MCF 10A (cell line): ENCODE measurements around the gene ANKRD40. TPM values are rescaled to one million over a fixed set of nuclear protein-coding genes. Genes with fewer than 3 reads are reported as not detected.

Source experiments
- BruUV-seq: library from RNA; stranded (reverse); fragments of 400-500 nt; replicated peaks from 2 replicates; lab custom pipeline; 2021; lab: Mats Ljungman, UMichigan
- CTCF ChIA-PET: fragments of 300-600 bp; sonication (Branson Sonifier 250); formaldehyde crosslinking; extraction: SDS; loops from one replicate; lab custom pipeline; 2021; ENCODE audit warnings: antibody characterized with exemption, inconsistent platforms; lab: Yijun Ruan, JAX
- POLR2A ChIA-PET: fragments of 300-600, 350-650 bp; sonication (Branson Sonifier 250); formaldehyde crosslinking; extraction: SDS; loops from one replicate; lab custom pipeline; 2020; ENCODE audit warnings: antibody characterized with exemption, inconsistent platforms; lab: Yijun Ruan, JAX
- DNase-seq: peaks from one replicate; pipeline ENCODE4 v3.0.0-alpha.2; 2018; ENCODE audit not compliant: unreplicated experiment
- H3K27ac Mint-ChIP-seq: one replicate; pipeline ENCODE4 v1.8.0; 2022; ENCODE audit warnings: mild to moderate bottlenecking, low read depth, mixed read lengths; ENCODE audit not compliant: unreplicated experiment
- H3K27me3 Mint-ChIP-seq: one replicate; pipeline ENCODE4 v1.8.0; 2022; ENCODE audit warnings: mixed read lengths; ENCODE audit not compliant: insufficient read depth, unreplicated experiment
- H3K36me3 Mint-ChIP-seq: one replicate; pipeline ENCODE4 v1.8.0; 2022; ENCODE audit warnings: mild to moderate bottlenecking, moderate library complexity, mixed read lengths; ENCODE audit not compliant: insufficient read depth, unreplicated experiment
- H3K4me1 Mint-ChIP-seq: one replicate; pipeline ENCODE4 v1.8.0; 2022; ENCODE audit warnings: mixed read lengths; ENCODE audit not compliant: insufficient read depth, unreplicated experiment
- H3K4me3 Mint-ChIP-seq: one replicate; pipeline ENCODE4 v1.8.0; 2022; ENCODE audit warnings: mild to moderate bottlenecking, moderate library complexity, mixed read lengths; ENCODE audit not compliant: unreplicated experiment
- H3K9me3 Mint-ChIP-seq: one replicate; pipeline ENCODE4 v1.8.0; 2022; ENCODE audit warnings: mixed read lengths; ENCODE audit not compliant: unreplicated experiment
- CTCF ChIP-seq: fragments of 200-600 bp; IDR thresholded peaks from one replicate; pipeline ENCODE4 v1.8.0; 2022; ENCODE audit warnings: antibody characterized with exemption, mild to moderate bottlenecking; ENCODE audit not compliant: unreplicated experiment
- intact Hi-C: fragments of 100-400 bp; cut with micrococcal nuclease; formaldehyde crosslinking; loops from 2 replicates; pipeline ENCODE4 v1.14.1; 2022
- total RNA-seq: library from RNA; stranded (reverse); gene quantifications from 2 replicates; pipeline ENCODE4 v1.2.3, GENCODE V29; 2022

The ANKRD40 gene
- total RNA-seq, 1 experiment from 2014 or later, result 42.2 TPM

- intact Hi-C loops, result no loop called here
- TF ChIP-seq CTCF, result no peak
- POLR2A ChIA-PET, result interaction anchor here (0.5 to 5.5 kb wide), 9 partner anchors 10 to 206 kb away, joined by 3 to 96 read pairs (median 8); partner anchors contain the start of genes ANKRD40, LUC7L3 and TOB1
- H3K4me1 Mint-ChIP-seq, result peaks cover 41% of the 10 kb centered on the region
- BruUV-seq, result no TSS peak
- H3K36me3 Mint-ChIP-seq, result peaks cover 35% of the 10 kb centered on the region
- H3K4me3 Mint-ChIP-seq, result no peak overlapping the region
- no peaks in the 10 kb centered on the region for H3K27me3 Mint-ChIP-seq
- DNase-seq, result peak; percentile 82
- H3K27ac Mint-ChIP-seq, result peak overlapping the region; percentile 77
- no peaks in the 10 kb centered on the region for H3K9me3 Mint-ChIP-seq
- CTCF ChIA-PET, result interaction anchor here (0.5 to 2.9 kb wide), 15 partner anchors 9 to 544 kb away, joined by 3 to 13 read pairs (median 4); partner anchors contain the start of gene LRRC59
These were observed 47.5 kb downstream of the ANKRD40 start for GRCh38 chr17:50660042-50660886.

GRCh38 chr17:50659179-50659578 lies 48.5 kb downstream of the ANKRD40 start:
- ChIA-PET CTCF (interaction anchor here (0.9 to 2.5 kb wide), 4 partner anchors 14 to 36 kb away, joined by 3 to 8 read pairs (median 8); no protein-coding TSS in a partner anchor), POLR2A (interaction anchor here (0.7 to 5.5 kb wide), 4 partner anchors 9 to 21 kb away, joined by 3 to 96 read pairs (median 40); no protein-coding TSS in a partner anchor)
- intact Hi-C loops, result no loop called here
- Mint-ChIP-seq H3K9me3 (no peaks in the 10 kb centered on the region), H3K27ac (no peak overlapping the region), H3K36me3 (peaks cover 35% of the 10 kb centered on the region), H3K4me1 (peaks cover 41% of the 10 kb centered on the region), H3K4me3 (no peak overlapping the region), H3K27me3 (no peaks in the 10 kb centered on the region)
- BruUV-seq, result no TSS peak
- TF ChIP-seq CTCF, result no peak
- DNase-seq, result no peak

- ChIA-PET CTCF (interaction anchor here (0.6 kb wide), 1 partner anchor 36 kb away, joined by 3 read pairs; no protein-coding TSS in a partner anchor), POLR2A (interaction anchor here (0.7 to 5.5 kb wide), 2 partner anchors 9 to 12 kb away, joined by 3 to 24 read pairs; no protein-coding TSS in a partner anchor)
- H3K4me3 Mint-ChIP-seq, result no peak overlapping the region
- no peaks in the 10 kb centered on the region for H3K27me3 Mint-ChIP-seq
- peaks cover 33% of the 10 kb centered on the region for H3K36me3 Mint-ChIP-seq
- intact Hi-C loops, result no loop called here
- BruUV-seq, result no TSS peak
- no peak for TF ChIP-seq CTCF
- H3K27ac Mint-ChIP-seq, result no peak overlapping the region
- no peak for DNase-seq
- H3K4me1 Mint-ChIP-seq, result peaks cover 41% of the 10 kb centered on the region
- H3K9me3 Mint-ChIP-seq, result no peaks in the 10 kb centered on the region
These were observed 49.1 kb downstream of the ANKRD40 start for GRCh38 chr17:50658616-50659015.

- DNase-seq, result no peak
- BruUV-seq, result no TSS peak
- intact Hi-C loops, result no loop called here
These were observed 50.1 kb downstream of the ANKRD40 start for GRCh38 chr17:50657627-50658026.

More at GRCh38 chr17:50657627-50658026, 50.1 kb downstream of the ANKRD40 start:
- Mint-ChIP-seq H3K4me3 (no peak overlapping the region), H3K36me3 (peaks cover 27% of the 10 kb centered on the region), H3K27ac (no peak overlapping the region), H3K4me1 (peaks cover 32% of the 10 kb centered on the region), H3K9me3 (no peaks in the 10 kb centered on the region), H3K27me3 (no peaks in the 10 kb centered on the region)
- ChIA-PET POLR2A (interaction anchor here (5.5 kb wide), 1 partner anchor 8 kb away, joined by 24 read pairs; no protein-coding TSS in a partner anchor), CTCF (interaction anchor here (0.7 kb wide), 1 partner anchor 72 kb away, joined by 3 read pairs; no protein-coding TSS in a partner anchor)
- no peak for TF ChIP-seq CTCF
